ENCODE results near the gene ARHGAP30. TPM values are rescaled to one million over a fixed set of nuclear protein-coding genes. Genes with fewer than 3 reads are reported as not detected.

ARHGAP30 gene
- polyA plus RNA-seq, 1 donor (not counting 4 experiments of a cell fraction or from before 2014, with no cell fraction given) = 0.16 TPM

GRCh38 chr1:161046605-161047228, 23.0 kb downstream of the ARHGAP30 start:
- peak overlapping the region; percentile 81 for H3K9ac ChIP-seq (ENCODE audit: control insufficient read depth, extremely low read depth, insufficient read depth, low read length)
- dilution Hi-C loops (cut with MboI; ENCODE audit: extremely low pct_ligation_motif_present, low sequenced_read_pairs) = no loop called here
- H3K27ac ChIP-seq (ENCODE audit: control insufficient read depth, insufficient read depth, low read length) = peak overlapping the region; percentile 96
- peak overlapping the region; percentile 64 to 88 (median 66) for H3K4me3 ChIP-seq (ENCODE audit: control insufficient read depth in 2 of 3, extremely low read depth in 1 of 3, insufficient read depth in 2 of 3, low read depth in 1 of 3, low read length in 3 of 3)
- H2AFZ ChIP-seq (ENCODE audit: control insufficient read depth, low read length) = no peak overlapping the region
- no peaks in the 10 kb centered on the region for H3K9me1 ChIP-seq (ENCODE audit: control insufficient read depth, extremely low read depth, insufficient read depth, low read length)
- no peaks in the 10 kb centered on the region for H3K27me3 ChIP-seq (ENCODE audit: control insufficient read depth, extremely low read depth, insufficient read depth, low read length)
- H3K9me3 ChIP-seq (ENCODE audit: control insufficient read depth, low read depth, low read length) = peaks cover 9% of the 10 kb centered on the region
- H3K36me3 ChIP-seq (ENCODE audit: control insufficient read depth in 2 of 2, extremely low read depth in 1 of 2, insufficient read depth in 2 of 2, low read length in 2 of 2) = peaks cover 7 to 8% of the 10 kb centered on the region in 2 experiments
- H3K4me2 ChIP-seq (ENCODE audit: control insufficient read depth, extremely low read depth, insufficient read depth, low read depth, low read length) = peak overlapping the region; percentile 93
- peaks cover 13% of the 10 kb centered on the region for H3K79me2 ChIP-seq (ENCODE audit: control insufficient read depth, insufficient read depth, low read length)
- no peak for DNase-seq (ENCODE audit: low read depth, low spot score)
- no peaks in the 10 kb centered on the region for H4K20me1 ChIP-seq (ENCODE audit: control insufficient read depth, extremely low read depth, insufficient read depth, low read length)
- peaks cover 7% of the 10 kb centered on the region for H3K4me1 ChIP-seq (ENCODE audit: control insufficient read depth, extremely low read depth, insufficient read depth, low read length)
- FAIRE-seq = no peak
- TF ChIP-seq CTCF (optimal IDR thresholded peaks at IDR 0.05 in 1 of 3, IDR thresholded peaks at IDR 0.05 in 1 of 3, conservative IDR thresholded peaks at IDR 0.05 in 1 of 3; ENCODE audit: extremely low read depth in 1 of 3, insufficient read depth in 2 of 3, low read length in 3 of 3) = no peak

GRCh38 chr1:161045736-161046604, 23.7 kb downstream of the ARHGAP30 start, which contains the start of gene USF1:
TSS of gene USF1 (minus strand) at chr1:161045977. CDS start at chr1:161043275, 2,702 bp downstream.
- peaks cover 9% of the 10 kb centered on the region for H3K9me3 ChIP-seq (ENCODE audit: control insufficient read depth, low read depth, low read length)
- no peak for DNase-seq (ENCODE audit: low read depth, low spot score)
- H3K9me1 ChIP-seq (ENCODE audit: control insufficient read depth, extremely low read depth, insufficient read depth, low read length) = no peaks in the 10 kb centered on the region
- peak within 1 kb of the TSS; percentile 93 for H3K4me2 ChIP-seq (ENCODE audit: control insufficient read depth, extremely low read depth, insufficient read depth, low read depth, low read length)
- H3K36me3 ChIP-seq (ENCODE audit: control insufficient read depth in 2 of 2, extremely low read depth in 1 of 2, insufficient read depth in 2 of 2, low read length in 2 of 2) = peaks cover 7 to 8% of the 10 kb centered on the region in 2 experiments
- peak within 1 kb of the TSS; percentile 64 to 88 (median 66) for H3K4me3 ChIP-seq (ENCODE audit: control insufficient read depth in 2 of 3, extremely low read depth in 1 of 3, insufficient read depth in 2 of 3, low read depth in 1 of 3, low read length in 3 of 3)
- peak within 1 kb of the TSS; percentile 96 for H3K27ac ChIP-seq (ENCODE audit: control insufficient read depth, insufficient read depth, low read length)
- peak within 1 kb of the TSS; percentile 98 for H2AFZ ChIP-seq (ENCODE audit: control insufficient read depth, low read length)
- H3K79me2 ChIP-seq (ENCODE audit: control insufficient read depth, insufficient read depth, low read length) = peaks cover 13% of the 10 kb centered on the region
- peaks cover 7% of the 10 kb centered on the region for H3K4me1 ChIP-seq (ENCODE audit: control insufficient read depth, extremely low read depth, insufficient read depth, low read length)
- dilution Hi-C loops (cut with MboI; ENCODE audit: extremely low pct_ligation_motif_present, low sequenced_read_pairs) = no loop called here
- H3K27me3 ChIP-seq (ENCODE audit: control insufficient read depth, extremely low read depth, insufficient read depth, low read length) = no peaks in the 10 kb centered on the region
- TF ChIP-seq CTCF (optimal IDR thresholded peaks at IDR 0.05 in 1 of 3, IDR thresholded peaks at IDR 0.05 in 1 of 3, conservative IDR thresholded peaks at IDR 0.05 in 1 of 3; ENCODE audit: extremely low read depth in 1 of 3, insufficient read depth in 2 of 3, low read length in 3 of 3) (no peak), EZH2 (IDR thresholded peaks at IDR 0.05; ENCODE audit: low read length) (no peak)
- no peaks in the 10 kb centered on the region for H4K20me1 ChIP-seq (ENCODE audit: control insufficient read depth, extremely low read depth, insufficient read depth, low read length)
- peak within 1 kb of the TSS; percentile 81 for H3K9ac ChIP-seq (ENCODE audit: control insufficient read depth, extremely low read depth, insufficient read depth, low read length)
- FAIRE-seq = peak; percentile 86

Data from keratinocyte (primary cell).